Neural progenitor cell (in vitro differentiated cells): Measurements from ENCODE around the gene RGS7. TPM values are rescaled to one million over a fixed set of nuclear protein-coding genes. Genes with fewer than 3 reads are reported as not detected.
A peak's percentile ranks its signal among the peaks of the same experiment; 100 is the strongest.

Experiments used
- DNase-seq: peaks from one replicate; pipeline ENCODE4 v3.0.0-alpha.2; 2016; ENCODE audit warnings: low spot score
- H2AFZ ChIP-seq: fragments of 200-600 bp; sonication (generic); replicated peaks from 2 replicates; pipeline ENCODE4 v1.6.1; 2016; ENCODE audit warnings: antibody characterized with exemption
- H3F3A ChIP-seq: fragments of 200-600 bp; sonication (generic); 2 replicates; pipeline ENCODE4 v1.6.1; 2016; ENCODE audit warnings: antibody characterized with exemption, low read depth
- H3K27ac ChIP-seq: fragments of 200-600 bp; sonication (generic); 2 replicates; pipeline ENCODE4 v1.5.1; 2016; ENCODE audit warnings: mild to moderate bottlenecking
- H3K27me3 ChIP-seq: fragments of 200-600 bp; sonication (generic); 2 replicates; pipeline ENCODE4 v1.6.1; 2016; ENCODE audit warnings: mild to moderate bottlenecking, moderate library complexity
- H3K36me3 ChIP-seq: fragments of 200-600 bp; sonication (generic); 2 replicates; pipeline ENCODE4 v1.5.1; 2016
- H3K4me1 ChIP-seq: fragments of 200-600 bp; sonication (generic); 2 replicates; pipeline ENCODE4 v1.6.1; 2016; ENCODE audit warnings: mixed run types
- H3K4me2 ChIP-seq: fragments of 200-600 bp; sonication (generic); 2 replicates; pipeline ENCODE4 v1.6.1; 2016
- H3K4me3 ChIP-seq: fragments of 200-600 bp; sonication (generic); 2 replicates; pipeline ENCODE4 v1.5.1; 2016
- H3K79me2 ChIP-seq: fragments of 200-600 bp; sonication (generic); 2 replicates; pipeline ENCODE4 v1.6.1; 2016; ENCODE audit warnings: low read depth
- H3K9ac ChIP-seq: fragments of 200-600 bp; sonication (generic); 2 replicates; pipeline ENCODE4 v1.6.1; 2016
- H3K9me3 ChIP-seq: fragments of 200-600 bp; sonication (generic); 2 replicates; pipeline ENCODE4 v1.5.1; 2016; ENCODE audit warnings: low read depth
- H4K20me1 ChIP-seq: fragments of 200-600 bp; sonication (generic); 2 replicates; pipeline ENCODE4 v1.6.1; 2016; ENCODE audit warnings: low read depth
- H3K27ac Mint-ChIP-seq: 3 replicates; pipeline ENCODE4 v1.8.0; 2021; ENCODE audit warnings: mixed read lengths
- H3K27me3 Mint-ChIP-seq: 2 replicates; pipeline ENCODE4 v1.8.0; 2022; ENCODE audit warnings: low read depth, mild to moderate bottlenecking, inconsistent platforms, moderate library complexity, mixed read lengths; ENCODE audit not compliant: insufficient read depth
- H3K36me3 Mint-ChIP-seq: 3 replicates; pipeline ENCODE4 v1.8.0; 2021; ENCODE audit warnings: mixed read lengths
- H3K4me1 Mint-ChIP-seq: 3 replicates; pipeline ENCODE4 v1.8.0; 2021; ENCODE audit warnings: mixed read lengths
- H3K4me3 Mint-ChIP-seq: 3 replicates; pipeline ENCODE4 v1.8.0; 2021; ENCODE audit warnings: mild to moderate bottlenecking, moderate library complexity, mixed read lengths
- H3K9me3 Mint-ChIP-seq: 3 replicates; pipeline ENCODE4 v1.8.0; 2020; ENCODE audit warnings: mixed read lengths
- EZH2 ChIP-seq: fragments of 200-600 bp; sonication (generic); IDR thresholded peaks from 2 replicates; pipeline ENCODE4 v1.6.1; 2017; ENCODE audit warnings: antibody characterized with exemption, mild to moderate bottlenecking, moderate library complexity
- EZH2phosphoT487 ChIP-seq: fragments of 200-600 bp; sonication (generic); IDR thresholded peaks from 2 replicates; pipeline ENCODE4 v1.6.1; 2017; ENCODE audit warnings: antibody characterized with exemption
- total RNA-seq: library from RNA; depleted of rRNA; stranded (reverse); fragments of >200 nt; gene quantifications from 2 replicates; pipeline ENCODE4 v1.2.3, GENCODE V29; 2015; ENCODE audit warnings: low replicate concordance
- TF ChIP-seq, protein P1 (sequence below): fragments of 200-600 bp; sonication (generic); IDR thresholded peaks from 2 replicates; pipeline ENCODE4 v1.5.1; 2017; ENCODE audit warnings: antibody characterized with exemption, mild to moderate bottlenecking

The RGS7 gene
- total RNA-seq, 1 donor from 2014 or later, result not detected

- H2AFZ ChIP-seq, result peak overlapping the region; percentile 26
- Mint-ChIP-seq H3K4me1 (no peaks in the 10 kb centered on the region), H3K27me3 (peaks cover 2% of the 10 kb centered on the region), H3K27ac (no peak overlapping the region), H3K9me3 (peaks cover 2% of the 10 kb centered on the region), H3K36me3 (no peaks in the 10 kb centered on the region), H3K4me3 (no peak overlapping the region)
- no peaks in the 10 kb centered on the region for H3K4me1 ChIP-seq
- H3K79me2 ChIP-seq, result no peaks in the 10 kb centered on the region
- TF ChIP-seq EZH2 (no peak), EZH2phosphoT487 (no peak)
- TF ChIP-seq, protein P1, sequence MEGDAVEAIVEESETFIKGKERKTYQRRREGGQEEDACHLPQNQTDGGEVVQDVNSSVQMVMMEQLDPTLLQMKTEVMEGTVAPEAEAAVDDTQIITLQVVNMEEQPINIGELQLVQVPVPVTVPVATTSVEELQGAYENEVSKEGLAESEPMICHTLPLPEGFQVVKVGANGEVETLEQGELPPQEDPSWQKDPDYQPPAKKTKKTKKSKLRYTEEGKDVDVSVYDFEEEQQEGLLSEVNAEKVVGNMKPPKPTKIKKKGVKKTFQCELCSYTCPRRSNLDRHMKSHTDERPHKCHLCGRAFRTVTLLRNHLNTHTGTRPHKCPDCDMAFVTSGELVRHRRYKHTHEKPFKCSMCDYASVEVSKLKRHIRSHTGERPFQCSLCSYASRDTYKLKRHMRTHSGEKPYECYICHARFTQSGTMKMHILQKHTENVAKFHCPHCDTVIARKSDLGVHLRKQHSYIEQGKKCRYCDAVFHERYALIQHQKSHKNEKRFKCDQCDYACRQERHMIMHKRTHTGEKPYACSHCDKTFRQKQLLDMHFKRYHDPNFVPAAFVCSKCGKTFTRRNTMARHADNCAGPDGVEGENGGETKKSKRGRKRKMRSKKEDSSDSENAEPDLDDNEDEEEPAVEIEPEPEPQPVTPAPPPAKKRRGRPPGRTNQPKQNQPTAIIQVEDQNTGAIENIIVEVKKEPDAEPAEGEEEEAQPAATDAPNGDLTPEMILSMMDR, result no peak
- H3K36me3 ChIP-seq, result no peaks in the 10 kb centered on the region
- H3K9me3 ChIP-seq, result no peaks in the 10 kb centered on the region
- H3F3A ChIP-seq, result no peaks in the 10 kb centered on the region
- H4K20me1 ChIP-seq, result no peaks in the 10 kb centered on the region
- H3K4me2 ChIP-seq, result no peak overlapping the region
- H3K9ac ChIP-seq, result no peak overlapping the region
- no peak overlapping the region for H3K27ac ChIP-seq
- no peak for DNase-seq
- no peaks in the 10 kb centered on the region for H3K27me3 ChIP-seq
- no peak overlapping the region for H3K4me3 ChIP-seq
Measured at GRCh38 chr1:240758296-240758695, 598.7 kb downstream of the RGS7 start.

- Mint-ChIP-seq H3K4me1 (peaks cover 2% of the 10 kb centered on the region), H3K27me3 (no peaks in the 10 kb centered on the region), H3K27ac (no peak overlapping the region), H3K4me3 (no peak overlapping the region), H3K9me3 (no peaks in the 10 kb centered on the region), H3K36me3 (no peaks in the 10 kb centered on the region)
- Histone ChIP-seq H3K27ac (no peak overlapping the region), H3K4me3 (no peak overlapping the region), H3K79me2 (no peaks in the 10 kb centered on the region), H3K4me2 (no peak overlapping the region), H3K9ac (no peak overlapping the region), H3K4me1 (peaks cover 10% of the 10 kb centered on the region), H2AFZ (no peak overlapping the region), H3F3A (peaks cover 4% of the 10 kb centered on the region), H3K27me3 (no peaks in the 10 kb centered on the region), H3K9me3 (no peaks in the 10 kb centered on the region), H4K20me1 (no peaks in the 10 kb centered on the region), H3K36me3 (no peaks in the 10 kb centered on the region)
- TF ChIP-seq EZH2phosphoT487 (no peak), EZH2 (no peak)
- TF ChIP-seq, protein P1, result no peak
- no peak for DNase-seq
Measured at GRCh38 chr1:240747907-240748306, 609.1 kb downstream of the RGS7 start.

DNA sequence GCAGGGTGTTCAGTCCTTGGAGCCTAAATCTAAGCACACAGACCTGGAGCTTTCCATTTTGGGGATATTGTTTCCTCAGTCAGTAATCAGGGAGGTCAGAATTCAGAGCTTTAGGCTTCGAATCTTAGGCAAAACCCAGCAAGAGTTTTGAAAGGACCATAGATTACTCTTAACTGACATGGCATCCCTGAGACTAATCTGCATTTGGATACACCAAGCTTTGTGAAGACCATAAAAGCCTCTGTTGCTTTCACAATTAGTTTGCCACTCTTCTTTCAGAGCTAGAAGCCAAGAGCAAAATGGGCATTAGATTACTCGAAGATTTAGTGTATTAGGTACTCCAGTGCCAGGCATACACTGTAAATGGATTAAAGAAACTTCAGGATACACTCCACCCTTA lies 613.3 kb downstream of the RGS7 start:
- Histone ChIP-seq H4K20me1 (no peaks in the 10 kb centered on the region), H3K27me3 (no peaks in the 10 kb centered on the region), H3K4me1 (peaks cover 10% of the 10 kb centered on the region), H3K79me2 (no peaks in the 10 kb centered on the region), H3K4me3 (no peak overlapping the region), H3K9ac (no peak overlapping the region), H3K4me2 (peak overlapping the region; percentile 39), H3K27ac (peak overlapping the region; percentile 4), H3F3A (peaks cover 4% of the 10 kb centered on the region), H3K36me3 (no peaks in the 10 kb centered on the region), H3K9me3 (no peaks in the 10 kb centered on the region), H2AFZ (no peak overlapping the region)
- Mint-ChIP-seq H3K27ac (no peak overlapping the region), H3K27me3 (no peaks in the 10 kb centered on the region), H3K9me3 (no peaks in the 10 kb centered on the region), H3K4me1 (peaks cover 2% of the 10 kb centered on the region), H3K4me3 (no peak overlapping the region), H3K36me3 (no peaks in the 10 kb centered on the region)
- peak; percentile 16 for DNase-seq
- TF ChIP-seq EZH2phosphoT487 (no peak), EZH2 (no peak)
- TF ChIP-seq, protein P1, result no peak
